GM10248 (cell line): ENCODE results near the gene CS.
"Not testable (repeated sequence)": the region's sequence is repeated elsewhere in the genome, so short reads cannot be mapped to it uniquely, and the experiment has no call there.

Experiments used
- CTCF ChIA-PET: fragments of 300-600 bp; sonication (Branson Sonifier 250); formaldehyde crosslinking; extraction: SDS; loops from one replicate; lab custom pipeline; 2021; ENCODE audit warnings: antibody characterized with exemption; lab: Yijun Ruan, JAX
- POLR2A ChIA-PET: fragments of 350-650 bp; sonication (Branson Sonifier 250); formaldehyde crosslinking; extraction: SDS; loops from one replicate; lab custom pipeline; 2020; ENCODE audit warnings: antibody characterized with exemption; lab: Yijun Ruan, JAX
- DNase-seq: peaks from one replicate; pipeline ENCODE4 v3.0.0; 2012; ENCODE audit errors: extremely low spot score
- CTCF ChIP-seq: IDR thresholded peaks from 2 replicates; pipeline ENCODE4 v1.5.1; 2012; ENCODE audit warnings: mild to moderate bottlenecking, low read depth; ENCODE audit errors: extremely low read depth, missing control alignments, control extremely low read depth

CS gene

GRCh38 chr12:56267443-56268071 lies 32.6 kb downstream of the CS start:
- ChIA-PET POLR2A (interaction anchor here (0.5 to 1.4 kb wide), 3 partner anchors 17 to 92 kb away, joined by 3 to 4 read pairs (median 4); partner anchors contain the start of gene STAT2), CTCF (interaction anchor here (0.7 to 7.2 kb wide), 20 partner anchors 8 to 272 kb away, joined by 3 to 64 read pairs (median 4); partner anchors contain the start of genes ANKRD52, RNF41 and SMARCC2)
- TF ChIP-seq CTCF: no peak
- no peak for DNase-seq

- ChIA-PET POLR2A (interaction anchor here (0.6 to 1.4 kb wide), 2 partner anchors 21 to 93 kb away, joined by 4 to 5 read pairs; partner anchors contain the start of gene STAT2), CTCF (interaction anchor here (0.6 to 7.2 kb wide), 29 partner anchors 8 to 271 kb away, joined by 3 to 64 read pairs (median 4); partner anchors contain the start of genes ANKRD52, RNF41 and SMARCC2)
- peak; percentile 43 for TF ChIP-seq CTCF
- peak; percentile 94 for DNase-seq
Observed at GRCh38 chr12:56266693-56267442, 33.3 kb downstream of the CS start, which contains the start of gene COQ10A. Gene COQ10A, plus strand, starts transcription at chr12:56266942. Its CDS starts 177 bp downstream, at chr12:56267119.

- DNase-seq: not testable (repeated sequence)
- CTCF ChIA-PET: interaction anchor here (0.6 to 7.2 kb wide), 22 partner anchors 9 to 271 kb away, joined by 3 to 64 read pairs (median 4); partner anchors contain the start of genes ANKRD52, RNF41 and SMARCC2
- POLR2A ChIA-PET: interaction anchor here (0.6 to 1.4 kb wide), 2 partner anchors 21 to 94 kb away, joined by 4 to 5 read pairs; partner anchors contain the start of gene STAT2
Observed at GRCh38 chr12:56266068-56266692, 34.0 kb downstream of the CS start.

- CTCF ChIA-PET, DNase-seq, POLR2A ChIA-PET: not testable (repeated sequence)
Observed at GRCh38 chr12:56262955-56263354, 37.2 kb downstream of the CS start.

GRCh38 chr12:56261503-56262232 lies 38.5 kb downstream of the CS start:
- no peak for DNase-seq
- ChIA-PET POLR2A (no interaction called here), CTCF (interaction anchor here (1.0 to 1.3 kb wide), 2 partner anchors 12 to 72 kb away, joined by 3 to 4 read pairs; partner anchors contain the start of gene SMARCC2)
- no peak for TF ChIP-seq CTCF

- POLR2A ChIA-PET: no interaction called here
- TF ChIP-seq CTCF: no peak
- no peak for DNase-seq
- CTCF ChIA-PET: interaction anchor here (1.0 to 1.3 kb wide), 4 partner anchors 12 to 71 kb away, joined by 3 to 4 read pairs (median 3); partner anchors contain the start of genes RNF41 and SMARCC2
Observed at GRCh38 chr12:56260921-56261320, 39.2 kb downstream of the CS start.
